ENCODE measurements around the gene NR2F2.

NR2F2 gene

DNA sequence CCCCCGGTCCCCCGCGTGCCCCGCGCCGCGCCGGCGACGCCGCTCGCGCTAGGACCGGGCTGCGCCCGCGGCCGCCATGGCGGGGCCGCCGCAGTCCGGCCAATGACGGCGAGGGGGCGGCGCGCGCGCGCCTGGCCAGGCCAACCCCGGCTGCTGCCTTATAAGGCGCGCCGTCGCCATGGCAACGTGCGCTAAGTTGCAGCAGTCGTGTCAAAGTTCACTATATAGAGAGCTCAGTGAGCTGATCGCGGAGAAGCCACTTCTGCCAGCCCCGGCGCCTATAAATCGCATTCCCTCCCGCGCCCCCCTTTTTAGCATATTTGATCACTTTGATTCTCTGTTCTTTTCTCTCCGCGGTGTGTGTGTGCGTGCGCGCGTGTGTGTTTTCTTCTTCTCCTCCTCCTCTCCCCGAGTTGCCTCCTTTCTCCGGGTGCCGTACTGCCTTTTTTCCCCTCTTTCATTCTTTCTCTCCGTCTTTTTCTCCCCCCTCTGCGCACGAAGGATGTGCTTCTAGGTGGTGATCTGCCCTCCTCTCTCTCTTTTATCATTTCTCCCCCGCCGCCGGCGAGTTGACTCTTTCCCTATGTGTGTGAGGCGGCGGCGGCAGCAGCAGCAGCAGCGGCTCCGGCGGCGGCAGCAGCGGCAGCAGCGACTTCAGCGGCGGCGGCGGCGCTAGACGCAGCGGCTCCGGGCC is at the start of gene NR2F2:
NR2F2 (plus strand) TSS at position 251 of the 694 bp plus-strand sequence. CDS start 1,406 bp downstream, outside the sequence.
- in situ Hi-C loops (cut with MboI; ENCODE audit: low sequenced_read_pairs) = loop anchor here (25.0 kb wide), 2 partner anchors 557 to 1043 kb away; no protein-coding TSS in a partner anchor

- in situ Hi-C loops (cut with MboI; ENCODE audit: low sequenced_read_pairs) = loop anchor here (25.0 kb wide), 1 partner anchor 98 kb away; no protein-coding TSS in a partner anchor
These were observed 45.2 kb upstream of the NR2F2 start for GRCh38 chr15:96285305-96285704.

DNA sequence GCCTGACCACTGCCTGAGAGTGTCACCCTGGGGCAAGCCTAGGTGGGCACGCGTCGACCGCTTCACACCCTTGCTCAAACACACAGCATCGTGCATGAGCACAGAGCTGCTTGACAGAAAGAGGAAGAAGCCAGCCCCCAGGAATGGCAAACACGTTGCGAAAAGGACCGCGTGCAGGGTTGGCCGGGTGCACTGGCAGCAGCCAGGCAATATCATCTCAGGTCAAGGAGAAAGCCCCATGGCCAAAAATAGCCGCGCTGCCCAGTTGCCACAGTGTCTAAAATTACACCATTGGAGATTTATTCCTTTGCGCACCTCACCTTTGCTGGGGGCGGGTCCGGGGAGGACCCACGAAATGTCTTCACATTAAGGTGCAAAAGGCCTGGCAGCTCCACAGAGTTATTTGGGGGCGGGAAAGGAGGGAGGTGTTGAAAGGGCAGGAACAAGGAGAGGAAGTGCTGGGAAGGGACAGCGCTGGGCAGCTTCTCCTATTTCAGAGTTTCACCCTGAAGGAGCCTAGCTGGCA is 44.7 kb upstream of the NR2F2 start:
- in situ Hi-C loops (cut with MboI; ENCODE audit: low sequenced_read_pairs) = loop anchor here (25.0 kb wide), 1 partner anchor 98 kb away; no protein-coding TSS in a partner anchor

DNA sequence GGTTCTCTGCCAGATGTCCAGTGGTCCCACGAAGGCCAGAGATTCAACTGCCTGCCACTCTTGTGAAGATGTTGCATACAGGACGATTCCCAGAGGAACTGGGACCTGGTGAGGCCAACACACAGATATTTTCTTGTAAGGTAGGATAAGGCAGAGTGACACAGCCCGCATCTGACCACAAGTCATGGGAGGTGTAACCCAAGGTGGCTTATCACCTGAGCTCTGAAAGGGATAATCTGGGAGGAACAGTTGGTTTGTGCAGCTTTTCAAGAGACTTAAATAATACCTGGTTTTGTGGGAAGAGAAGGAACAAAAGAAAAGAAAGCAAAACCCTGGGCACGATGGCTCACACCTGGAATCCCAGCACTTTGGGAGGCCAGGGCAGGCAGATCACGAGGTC is 39.8 kb upstream of the NR2F2 start:
- in situ Hi-C loops (cut with MboI; ENCODE audit: low sequenced_read_pairs) = loop anchor here (25.0 kb wide), 1 partner anchor 103 kb away; no protein-coding TSS in a partner anchor

- in situ Hi-C loops (cut with MboI; ENCODE audit: low sequenced_read_pairs) = loop anchor here (25.0 kb wide), 1 partner anchor 105 kb away; no protein-coding TSS in a partner anchor
These were observed 37.9 kb upstream of the NR2F2 start for GRCh38 chr15:96292635-96293034.

DNA sequence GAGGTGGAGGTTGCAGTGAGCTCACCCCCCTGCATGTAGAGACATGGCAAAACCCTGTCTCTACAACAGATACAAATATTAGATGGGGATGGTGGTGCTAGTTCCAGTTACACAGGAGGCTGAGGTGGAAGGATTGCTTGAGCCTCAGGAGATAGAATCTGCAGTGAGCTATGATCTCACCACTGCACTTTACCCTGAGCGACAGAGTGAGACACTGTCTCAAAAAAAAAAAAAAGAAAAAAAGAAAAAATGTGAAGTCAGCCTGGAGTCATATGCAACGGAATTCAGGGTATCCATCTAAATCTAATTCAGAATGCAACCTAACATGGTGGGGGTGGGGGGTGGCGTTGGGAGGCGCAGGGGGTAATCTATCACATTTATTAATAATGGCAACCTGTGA is 37.1 kb upstream of the NR2F2 start:
- in situ Hi-C loops (cut with MboI; ENCODE audit: low sequenced_read_pairs) = loop anchor here (25.0 kb wide), 1 partner anchor 106 kb away; no protein-coding TSS in a partner anchor

- in situ Hi-C loops (cut with MboI; ENCODE audit: low sequenced_read_pairs) = loop anchor here (25.0 kb wide), 1 partner anchor 107 kb away; no protein-coding TSS in a partner anchor
These were observed 35.7 kb upstream of the NR2F2 start for GRCh38 chr15:96294766-96295165.

DNA sequence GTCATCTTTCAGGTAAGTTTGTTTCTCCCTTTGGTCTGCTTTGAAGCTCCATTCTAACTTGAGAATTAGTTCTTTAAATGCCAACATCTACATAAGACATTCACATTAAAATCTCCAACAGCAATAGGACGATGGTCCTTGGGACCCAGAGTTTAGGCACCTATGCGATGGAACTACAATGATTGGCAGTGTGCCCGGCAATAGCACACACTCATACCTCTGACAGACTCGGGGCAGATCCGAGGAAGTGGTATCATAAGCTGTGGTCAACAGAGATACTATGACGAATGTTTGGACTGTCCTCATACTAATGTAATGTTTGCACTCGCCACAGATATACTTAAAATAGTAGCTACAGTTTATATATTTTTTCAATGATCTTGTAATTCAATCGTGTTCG is 34.2 kb upstream of the NR2F2 start:
- in situ Hi-C loops (cut with MboI; ENCODE audit: low sequenced_read_pairs) = loop anchor here (25.0 kb wide), 1 partner anchor 109 kb away; no protein-coding TSS in a partner anchor

- in situ Hi-C loops (cut with MboI; ENCODE audit: low sequenced_read_pairs) = loop anchor here (25.0 kb wide), 1 partner anchor 110 kb away; no protein-coding TSS in a partner anchor
These were observed 32.7 kb upstream of the NR2F2 start for GRCh38 chr15:96297783-96298182.

DNA sequence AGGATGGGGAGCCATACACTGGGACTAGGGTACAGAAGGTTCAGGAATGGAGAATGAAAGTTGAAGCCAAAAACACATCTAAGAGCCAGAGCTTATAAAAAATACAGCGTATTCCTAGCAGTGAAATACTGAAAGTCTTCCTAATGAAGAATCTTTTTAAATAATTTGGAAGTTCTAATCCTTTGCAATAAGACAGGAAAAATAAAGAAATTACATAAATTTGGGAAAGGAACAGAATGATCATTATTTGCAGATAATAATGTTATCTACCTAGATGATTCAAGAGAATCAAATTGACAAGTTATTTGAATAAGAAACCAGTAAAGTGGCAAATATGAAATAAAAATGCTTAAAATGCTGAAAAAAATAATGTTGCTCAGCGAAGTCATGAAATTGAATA is 32.3 kb upstream of the NR2F2 start:
- in situ Hi-C loops (cut with MboI; ENCODE audit: low sequenced_read_pairs) = loop anchor here (25.0 kb wide), 1 partner anchor 111 kb away; no protein-coding TSS in a partner anchor

GRCh38 chr15:96300836-96301235 is 29.7 kb upstream of the NR2F2 start:
- in situ Hi-C loops (cut with MboI; ENCODE audit: low sequenced_read_pairs) = no loop called here

DNA sequence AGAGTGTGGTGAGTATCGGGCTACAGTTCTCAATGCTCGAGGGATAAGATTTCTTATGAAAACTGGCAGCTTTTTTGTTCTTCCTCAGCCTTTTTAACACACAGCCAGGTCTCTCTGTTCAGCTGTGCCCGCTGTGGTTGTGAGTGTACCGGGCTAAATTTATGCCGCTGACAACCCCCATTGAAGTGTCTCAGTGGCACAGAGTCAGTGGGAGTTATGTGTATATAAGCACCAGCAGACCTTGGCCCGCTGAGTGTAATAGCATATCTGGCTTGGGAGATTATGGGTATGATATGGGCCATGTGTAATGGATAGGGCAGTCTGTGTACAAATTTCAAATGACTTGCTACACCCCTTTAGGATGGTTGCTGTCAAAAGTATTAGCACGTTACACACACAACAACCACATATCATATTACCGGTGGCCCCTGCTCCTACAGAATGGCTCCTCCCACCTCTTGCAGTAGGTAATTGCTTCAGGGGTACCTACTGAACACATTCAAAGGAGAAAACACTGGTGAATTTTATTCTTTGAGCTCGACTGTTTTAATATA is 26.9 kb upstream of the NR2F2 start:
- in situ Hi-C loops (cut with MboI; ENCODE audit: low sequenced_read_pairs) = no loop called here

GRCh38 chr15:96304839-96305238 is 25.7 kb upstream of the NR2F2 start:
- in situ Hi-C loops (cut with MboI; ENCODE audit: low sequenced_read_pairs) = no loop called here

GRCh38 chr15:96306321-96306720 is 24.2 kb upstream of the NR2F2 start:
- in situ Hi-C loops (cut with MboI; ENCODE audit: low sequenced_read_pairs) = no loop called here

- in situ Hi-C loops (cut with MboI; ENCODE audit: low sequenced_read_pairs) = no loop called here
These were observed 22.6 kb upstream of the NR2F2 start for GRCh38 chr15:96307856-96308394.

DNA sequence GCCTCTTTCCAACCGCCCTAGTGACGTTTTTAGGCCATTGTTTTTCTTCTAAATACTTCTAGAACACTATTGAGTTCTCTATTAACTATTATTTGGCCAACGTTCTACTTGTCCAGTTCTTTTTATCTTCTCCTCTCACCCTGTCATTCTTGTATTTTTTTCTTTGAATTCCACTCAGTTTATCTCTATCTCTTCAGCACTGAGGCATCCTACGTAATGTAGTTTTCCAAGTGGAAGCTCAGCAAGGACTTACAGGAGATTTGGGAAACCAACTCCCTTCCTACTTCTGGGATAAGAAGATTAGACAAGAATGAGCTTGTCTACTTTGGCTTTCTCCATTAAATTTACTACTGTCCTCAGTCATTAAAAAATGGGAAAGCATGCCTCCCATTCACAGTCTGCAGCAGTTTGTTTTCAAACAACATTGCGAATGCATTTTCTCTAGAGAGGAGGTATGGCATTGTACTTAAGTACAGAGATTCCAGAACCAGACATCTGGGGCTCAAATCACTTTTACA is 21.3 kb upstream of the NR2F2 start:
- in situ Hi-C loops (cut with MboI; ENCODE audit: low sequenced_read_pairs) = no loop called here

DNA sequence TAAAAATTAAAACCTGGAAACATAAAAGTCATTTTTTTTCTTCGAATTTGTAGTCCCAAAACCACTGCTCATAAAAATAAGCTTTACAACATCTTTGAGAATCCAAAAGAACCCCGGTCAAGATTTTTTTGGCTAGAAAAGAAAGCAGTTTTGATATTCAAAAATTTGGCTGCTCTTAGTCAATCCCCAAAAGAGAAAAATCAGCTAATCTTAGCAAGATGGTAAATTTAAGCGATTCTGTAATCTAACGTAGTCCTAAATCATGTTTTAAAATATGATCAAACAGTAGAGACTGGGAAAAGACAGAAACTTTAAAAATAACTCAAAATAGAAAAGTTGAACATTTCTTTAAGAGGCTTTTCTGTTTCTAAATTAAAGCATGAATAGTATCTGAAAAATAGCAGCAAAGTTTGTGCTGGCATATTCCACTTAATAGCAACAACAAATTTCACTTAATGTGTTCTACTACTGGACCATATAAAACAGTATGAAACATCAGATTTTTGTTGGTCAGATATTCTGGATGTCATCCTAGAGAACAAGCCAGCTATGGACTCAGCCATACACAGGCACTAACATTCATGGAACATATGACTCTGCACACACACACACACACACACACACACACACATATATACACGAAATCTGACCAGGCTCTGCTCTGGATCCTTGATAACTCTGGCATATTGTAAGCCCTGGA is 19.1 kb upstream of the NR2F2 start:
- in situ Hi-C loops (cut with MboI; ENCODE audit: low sequenced_read_pairs) = no loop called here

- in situ Hi-C loops (cut with MboI; ENCODE audit: low sequenced_read_pairs) = no loop called here
These were observed 18.6 kb upstream of the NR2F2 start for GRCh38 chr15:96311956-96312294.

DNA sequence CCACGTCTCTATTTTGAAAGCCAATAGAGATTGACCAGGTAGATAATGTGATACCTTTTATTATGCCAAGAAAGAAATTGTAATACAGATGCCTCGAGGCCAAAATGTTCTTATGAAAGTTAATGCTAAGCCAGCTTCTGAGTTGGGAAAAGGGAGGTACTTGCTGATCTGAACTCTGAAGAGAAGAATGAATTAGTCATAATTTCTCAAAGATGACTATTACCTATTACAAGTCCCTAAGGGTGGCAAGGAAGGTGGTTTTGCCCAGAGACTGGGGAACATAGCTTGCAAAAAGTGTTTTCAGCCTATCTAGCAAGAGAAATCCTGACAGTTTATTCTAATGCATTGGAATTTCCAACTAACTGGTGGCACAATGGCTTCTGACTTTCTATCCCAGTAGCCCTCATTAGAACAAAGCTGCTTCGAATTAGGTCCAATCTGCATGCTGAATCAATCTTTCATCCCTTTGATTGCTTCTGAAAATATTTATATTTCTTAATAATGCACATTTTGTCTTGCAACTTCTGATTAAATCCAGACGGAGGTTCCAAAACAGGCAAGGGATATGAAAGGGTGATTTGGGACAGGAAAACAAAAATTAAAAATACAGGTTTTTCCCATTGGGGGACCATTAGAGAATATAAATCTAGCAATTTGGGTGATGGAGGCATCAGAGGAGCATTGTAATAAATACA is 17.7 kb upstream of the NR2F2 start:
- in situ Hi-C loops (cut with MboI; ENCODE audit: low sequenced_read_pairs) = no loop called here

DNA sequence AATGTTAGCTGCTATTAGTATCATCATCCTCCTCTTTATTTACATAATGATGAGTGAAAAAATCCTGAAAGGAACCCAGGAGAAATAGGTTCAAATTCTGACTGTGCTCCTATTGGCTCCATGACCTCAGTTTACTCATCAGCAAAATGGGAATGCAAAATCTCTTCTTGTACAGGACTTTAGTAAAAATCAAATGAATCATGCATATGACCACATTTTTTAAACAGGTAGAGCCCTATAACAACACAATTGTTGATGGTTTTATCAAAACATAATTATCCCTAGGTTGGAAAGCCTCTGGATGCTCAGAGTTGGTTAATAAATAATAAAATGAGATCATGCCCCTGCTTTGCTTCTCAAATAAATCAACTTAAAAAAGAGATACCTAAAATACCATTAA is 16.0 kb upstream of the NR2F2 start:
- in situ Hi-C loops (cut with MboI; ENCODE audit: low sequenced_read_pairs) = no loop called here

Data from HL-60/S4 (cell line).